GM18508 (cell line): ENCODE results near the gene TEK.

ENCODE experiments used
- ATAC-seq: cut with Tn5 transposase; IDR thresholded peaks from one replicate; pipeline ENCODE4 v1.9.1; 2021; ENCODE audit warnings: moderate number of reproducible peaks; ENCODE audit not compliant: insufficient read depth, unreplicated experiment

Gene TEK

GRCh38 chr9:27117489-27118135, 8.6 kb downstream of the TEK start:
- no peak for ATAC-seq

GRCh38 chr9:27118916-27119315, 9.9 kb downstream of the TEK start:
- ATAC-seq = no peak

DNA sequence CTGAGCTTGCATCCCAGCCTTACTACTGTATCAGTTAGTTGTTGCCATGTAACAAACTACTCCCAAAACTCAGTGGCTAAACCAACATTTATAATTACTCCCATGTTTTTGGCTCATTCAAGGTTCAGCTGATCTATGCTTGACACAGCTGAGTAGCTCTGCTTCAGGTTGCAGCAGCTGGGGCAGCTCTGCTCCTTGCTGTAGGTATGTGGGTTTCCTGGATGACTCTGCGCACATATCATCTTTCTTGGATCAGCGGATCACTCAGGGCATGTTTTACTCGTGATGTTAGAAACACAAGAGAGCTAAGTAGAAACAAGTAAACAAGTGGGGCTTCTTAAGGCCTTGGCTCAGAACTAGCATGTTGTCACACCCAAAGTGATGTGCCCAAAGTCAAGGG, 15.1 kb downstream of the TEK start:
- ATAC-seq = no peak

- ATAC-seq = no peak
These were observed 16.0 kb downstream of the TEK start for GRCh38 chr9:27125030-27125429.

- no peak for ATAC-seq
These were observed 16.9 kb downstream of the TEK start for GRCh38 chr9:27125936-27126335.

DNA sequence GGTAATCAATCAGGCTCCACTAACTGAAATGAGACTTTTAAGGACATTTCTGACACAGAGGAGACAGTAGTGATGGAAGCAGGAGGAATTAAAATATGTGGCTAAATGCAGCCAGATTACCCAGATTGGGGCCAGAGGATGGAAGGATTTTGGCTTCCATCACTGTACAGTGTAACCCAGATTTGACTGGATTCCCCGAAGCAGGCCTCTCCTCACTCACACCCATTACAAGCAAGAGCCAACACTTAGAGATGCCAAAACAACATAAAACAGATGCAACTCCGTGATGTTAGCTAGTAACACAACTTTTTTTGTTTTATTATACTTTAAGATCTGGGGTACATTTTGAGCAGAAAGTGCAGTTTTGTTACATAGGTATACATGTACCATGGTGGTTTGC, 17.6 kb downstream of the TEK start:
- ATAC-seq = no peak

GRCh38 chr9:27129221-27129620, 20.2 kb downstream of the TEK start:
- ATAC-seq = no peak

GRCh38 chr9:27131731-27132130, 22.7 kb downstream of the TEK start:
- ATAC-seq = no peak

DNA sequence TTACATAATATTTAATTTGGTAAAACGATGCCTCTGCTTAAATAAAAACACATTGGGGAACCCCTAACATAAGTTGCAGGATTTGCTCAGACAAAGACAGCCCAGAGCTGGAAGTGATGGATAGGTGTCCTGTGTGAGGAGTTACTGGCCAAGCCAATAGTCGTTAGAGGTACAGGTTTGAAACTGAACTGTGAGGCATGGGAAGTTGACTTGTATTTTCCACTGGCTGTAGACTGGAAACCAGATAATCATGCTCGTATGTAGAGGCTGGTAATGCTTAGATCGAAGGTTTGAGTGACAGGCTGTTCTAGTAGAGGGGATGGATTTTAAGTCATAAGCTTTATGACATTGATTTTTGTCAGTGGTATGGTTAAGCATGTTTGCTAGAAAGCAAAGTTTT, 24.8 kb downstream of the TEK start:
- ATAC-seq = no peak

- ATAC-seq = no peak
These were observed 33.4 kb downstream of the TEK start for GRCh38 chr9:27142299-27142930.

DNA sequence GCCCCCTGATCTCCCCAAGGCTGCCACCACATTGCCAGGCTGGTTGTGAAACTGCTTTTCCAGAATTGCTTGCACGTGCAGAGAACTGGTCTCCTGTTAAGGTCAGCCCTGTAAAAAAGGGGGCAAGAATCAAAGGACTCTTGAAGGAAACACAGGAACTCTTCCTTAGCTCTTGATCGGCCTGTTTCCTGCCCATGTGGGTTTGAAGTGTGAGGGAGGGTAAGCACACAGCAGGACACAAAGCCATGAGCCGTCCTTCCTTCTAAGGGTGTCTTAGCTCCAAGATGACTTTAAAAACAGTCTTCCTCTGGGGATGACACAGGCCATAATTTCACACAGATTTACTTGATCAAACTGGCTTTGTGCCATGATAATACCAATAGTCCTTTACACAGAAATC, 36.1 kb downstream of the TEK start:
- no peak for ATAC-seq

DNA sequence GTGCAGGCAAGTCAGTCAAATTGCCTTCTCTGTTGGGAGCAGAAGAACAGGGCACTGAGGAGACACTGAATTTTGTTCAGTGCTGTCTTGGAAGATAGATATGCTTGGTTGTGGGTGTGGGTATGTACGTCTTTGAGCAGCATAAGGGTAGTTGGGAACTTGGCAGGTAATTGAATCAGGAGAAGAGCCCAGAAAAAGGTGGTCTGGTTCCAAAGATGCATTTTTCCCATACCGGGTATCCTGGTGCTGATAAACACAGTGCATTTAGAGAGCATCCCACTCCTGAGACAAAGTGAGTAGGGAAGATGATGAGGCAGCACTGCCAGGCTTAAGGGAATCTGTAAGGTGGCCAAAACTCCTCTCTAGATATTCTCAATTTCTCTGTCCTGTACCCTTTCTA, 40.6 kb downstream of the TEK start:
- no peak for ATAC-seq

- ATAC-seq = no peak
These were observed 41.9 kb downstream of the TEK start for GRCh38 chr9:27150746-27151406.

DNA sequence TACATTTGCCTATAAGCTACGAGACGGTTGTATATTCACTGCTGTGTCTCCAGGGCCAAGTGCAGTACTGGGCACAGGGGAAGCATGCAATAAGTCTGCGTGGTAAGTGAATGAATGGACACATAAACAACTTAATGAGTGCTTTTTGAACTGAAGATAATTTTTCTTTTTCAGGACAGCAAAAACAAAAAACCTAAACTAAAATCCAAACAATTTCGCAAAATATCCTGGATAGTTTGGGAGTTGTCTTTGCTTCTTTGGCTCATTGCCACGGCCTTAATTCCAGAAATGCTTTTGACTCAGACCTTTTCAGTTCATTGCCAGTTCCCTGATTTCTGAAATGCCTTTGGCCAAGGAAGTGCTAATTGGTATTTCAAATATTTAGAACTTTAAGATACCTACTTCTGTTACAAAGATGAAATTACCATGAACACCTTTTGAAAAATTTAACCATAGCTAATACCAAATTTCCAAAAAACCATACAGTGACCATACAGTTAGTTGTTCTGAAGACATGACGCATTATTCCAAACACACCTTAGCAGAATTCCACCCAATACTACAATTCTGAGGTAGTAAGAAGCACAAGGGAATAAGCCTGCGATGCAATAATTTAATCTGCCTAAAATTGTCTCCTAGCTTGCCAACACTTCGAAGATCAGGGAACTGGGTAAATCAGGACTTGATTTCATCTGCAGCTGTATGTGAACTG, 42.8 kb downstream of the TEK start:
- ATAC-seq = no peak

DNA sequence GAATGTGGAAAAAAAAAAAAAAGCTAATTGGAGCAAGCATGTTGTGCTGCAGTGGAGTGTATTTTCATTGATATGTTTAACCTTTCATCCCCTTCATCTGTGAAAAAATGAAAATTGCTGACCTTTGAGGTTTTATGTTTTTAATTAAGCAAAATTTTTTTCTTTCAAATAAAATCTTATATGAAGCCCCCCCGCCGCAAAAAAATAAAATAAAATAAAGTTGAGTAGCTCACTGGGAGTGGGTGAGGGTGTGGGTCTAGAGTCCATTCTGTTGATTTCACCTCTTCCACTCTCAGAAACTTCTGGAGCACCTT, 43.3 kb downstream of the TEK start:
- no peak for ATAC-seq

- no peak for ATAC-seq
These were observed 45.9 kb downstream of the TEK start for GRCh38 chr9:27154908-27155307.

GRCh38 chr9:27157097-27157496, 48.1 kb downstream of the TEK start:
- ATAC-seq = no peak

DNA sequence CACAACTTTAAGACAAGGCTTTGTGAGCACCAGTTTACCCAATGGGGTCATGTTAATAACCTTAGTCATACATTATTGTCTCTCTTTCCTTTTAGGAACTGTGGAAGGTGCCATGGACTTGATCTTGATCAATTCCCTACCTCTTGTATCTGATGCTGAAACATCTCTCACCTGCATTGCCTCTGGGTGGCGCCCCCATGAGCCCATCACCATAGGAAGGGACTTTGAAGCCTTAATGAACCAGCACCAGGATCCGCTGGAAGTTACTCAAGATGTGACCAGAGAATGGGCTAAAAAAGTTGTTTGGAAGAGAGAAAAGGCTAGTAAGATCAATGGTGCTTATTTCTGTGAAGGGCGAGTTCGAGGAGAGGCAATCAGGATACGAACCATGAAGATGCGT, 48.7 kb downstream of the TEK start:
- no peak for ATAC-seq

DNA sequence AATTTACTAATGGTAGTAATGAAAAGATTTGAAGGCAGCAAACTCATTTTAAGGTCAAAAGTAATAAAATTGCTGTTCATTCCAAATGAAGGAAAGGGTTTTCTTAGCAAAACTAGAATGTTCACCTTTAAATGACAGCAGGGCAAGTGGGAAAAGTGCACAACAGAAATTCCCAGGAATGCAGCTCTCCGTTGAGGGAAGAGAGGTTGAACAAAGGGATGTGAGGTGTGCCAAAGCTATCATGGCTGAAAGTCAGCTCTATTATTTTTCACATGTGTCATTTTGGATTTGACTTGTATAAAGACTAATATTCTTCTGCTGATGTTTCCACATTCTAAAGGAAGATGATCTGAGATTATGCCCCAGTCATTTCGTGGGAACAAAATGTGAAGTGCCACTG, 51.6 kb downstream of the TEK start:
- ATAC-seq = no peak

DNA sequence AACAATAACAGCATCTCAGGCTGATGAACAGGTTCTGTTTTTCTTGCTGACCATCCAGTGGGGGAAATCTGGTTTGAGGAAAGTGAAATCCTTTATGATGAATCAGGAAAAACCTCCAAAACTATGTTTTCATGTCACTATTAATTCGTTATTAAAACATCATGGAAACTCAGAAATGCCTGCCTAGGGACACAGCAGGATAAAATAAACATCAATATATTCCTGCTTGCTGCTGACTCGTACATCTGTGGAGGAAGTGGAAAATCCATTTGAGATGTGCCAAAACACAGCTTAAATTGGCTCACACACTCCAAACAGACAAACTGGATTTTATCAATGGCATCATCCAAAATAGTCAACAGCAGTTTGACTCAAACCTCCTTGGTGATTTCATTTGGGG, 53.0 kb downstream of the TEK start:
- no peak for ATAC-seq

GRCh38 chr9:27165068-27165467, 56.0 kb downstream of the TEK start:
- no peak for ATAC-seq
